HL-60 (cell line): Measurements from ENCODE around the gene CPA2.

Experiments
- CTCF ChIP-seq: IDR thresholded peaks from one replicate; pipeline ENCODE4 v1.5.1; 2011; ENCODE audit warnings: low read length, control low read depth, inconsistent platforms; ENCODE audit not compliant: insufficient read depth
- REST ChIP-seq: IDR thresholded peaks from 2 replicates; pipeline ENCODE4 v1.6.1; 2012; ENCODE audit warnings: low read depth; ENCODE audit not compliant: insufficient replicate concordance

DNA sequence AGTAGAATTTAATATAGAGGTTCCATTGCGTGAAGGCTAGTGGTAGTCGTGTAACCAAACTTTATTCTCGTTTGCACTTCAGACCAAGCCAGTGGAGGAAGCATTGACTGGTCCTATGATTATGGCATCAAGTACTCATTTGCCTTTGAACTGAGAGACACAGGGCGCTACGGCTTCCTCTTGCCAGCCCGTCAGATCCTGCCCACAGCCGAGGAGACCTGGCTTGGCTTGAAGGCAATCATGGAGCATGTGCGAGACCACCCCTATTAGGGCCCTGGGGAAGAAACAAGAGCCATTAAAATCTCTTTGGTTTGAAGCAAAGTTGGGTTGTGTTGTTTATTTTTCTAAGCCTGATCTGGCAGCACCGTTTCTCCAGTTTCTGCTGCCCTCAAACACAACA, 22.8 kb downstream of the CPA2 start:
- TF ChIP-seq CTCF (no peak), REST (no peak)
